HCT116 (cell line): Measurements from ENCODE around the gene IQGAP2. TPM values are rescaled to one million over a fixed set of nuclear protein-coding genes. Genes with fewer than 3 reads are reported as not detected.

Experiments used
- ATAC-seq: fragments of 200-7000 bp; cut with Tn5 transposase; 2 replicates; pipeline ENCODE4 v1.9.1; 2020; ENCODE audit warnings: mild to moderate bottlenecking, moderate library complexity
- BruUV-seq: library from RNA; stranded (reverse); fragments of 400-500 nt; replicated peaks from 2 replicates; lab custom pipeline; 2021; lab: Mats Ljungman, UMichigan
- CTCF ChIA-PET: fragments of 300-600 bp; sonication (Branson Sonifier 250); formaldehyde crosslinking; loops from one replicate; lab custom pipeline; 2021; ENCODE audit warnings: antibody characterized with exemption; lab: Charles Lee
- POLR2A ChIA-PET: fragments of 300-600, 350-600 bp; sonication (Branson Sonifier 250); formaldehyde crosslinking; loops from one replicate; lab custom pipeline; 2021; ENCODE audit warnings: antibody characterized with exemption; lab: Charles Lee
- RAD21 ChIA-PET, 2 experiments: fragments of 300-600 bp; sonication (Branson Sonifier 250); formaldehyde crosslinking; loops; one replicate each; lab custom pipeline; 2023; ENCODE audit warnings: low total read pairs in 2 of 2; ENCODE audit not compliant: uncharacterized antibody in 2 of 2, unreplicated experiment in 2 of 2, low non-redundant PET in 1 of 2; lab: Charles Lee
- DNase-seq: peaks from one replicate; pipeline ENCODE4 v3.0.0-alpha.2; 2010; ENCODE audit warnings: low read depth, low spot score
- H2AFZ ChIP-seq: fragments of 200-600 bp; shearing (Covaris generic), sonication (generic); 2 replicates; pipeline ENCODE4 v1.6.1; 2017; ENCODE audit warnings: low read depth, mixed run types, mixed read lengths, antibody characterized with exemption, low read length; ENCODE audit not compliant: poor library complexity, severe bottlenecking
- H3K27ac ChIP-seq: 2 replicates; pipeline ENCODE4 v1.5.1; 2012; ENCODE audit warnings: low read depth, low read length
- H3K27me3 ChIP-seq: fragments of 200-600 bp; sonication (generic); 2 replicates; pipeline ENCODE4 v1.6.1; 2016; ENCODE audit warnings: mixed run types, low read length, mixed read lengths; ENCODE audit not compliant: insufficient read depth
- H3K36me3 ChIP-seq, 2 experiments: fragments of 200-500 bp in 1 of 2; fragments of 200-600 bp in 1 of 2; sonication (Bioruptor generic) in 1 of 2; sonication (generic) in 1 of 2; 2 replicates each; pipeline versions ENCODE4 v1.5.1 to v1.6.1; 2014 to 2016; ENCODE audit warnings: low read length in 2 of 2, inconsistent platforms in 1 of 2, mixed read lengths in 1 of 2, mixed run types in 1 of 2; ENCODE audit not compliant: insufficient read depth in 2 of 2, control insufficient read depth in 1 of 2
- H3K4me1 ChIP-seq, 2 experiments: fragments of 200-600 bp in 1 of 2; sonication (generic) in 1 of 2; 2 replicates each; pipeline versions ENCODE4 v1.5.1 to v1.6.1; 2012 to 2017; ENCODE audit warnings: low read length in 2 of 2, inconsistent platforms in 1 of 2, mild to moderate bottlenecking in 1 of 2, mixed read lengths in 1 of 2, mixed run types in 1 of 2, moderate library complexity in 1 of 2; ENCODE audit not compliant: insufficient read depth in 2 of 2, control insufficient read depth in 1 of 2
- H3K4me2 ChIP-seq: fragments of 200-600 bp; sonication (generic); 2 replicates; pipeline ENCODE4 v1.6.1; 2017; ENCODE audit warnings: mixed run types, low read length, mixed read lengths
- H3K4me3 ChIP-seq, 2 experiments: fragments of 200-600 bp in 1 of 2; sonication (generic) in 1 of 2; replicated peaks in 1 of 2; 2 replicates each; pipeline ENCODE4 v1.5.1; 2011 to 2016; ENCODE audit warnings: low read length in 2 of 2, control low read depth in 1 of 2, low read depth in 1 of 2, mild to moderate bottlenecking in 1 of 2, mixed read lengths in 1 of 2, mixed run types in 1 of 2
- H3K79me2 ChIP-seq: fragments of 200-600 bp; sonication (generic); 2 replicates; pipeline ENCODE4 v1.6.1; 2017; ENCODE audit warnings: mild to moderate bottlenecking, mixed run types, low read length, moderate library complexity, mixed read lengths; ENCODE audit not compliant: insufficient read depth
- H3K9ac ChIP-seq: fragments of 200-600 bp; sonication (generic); 2 replicates; pipeline ENCODE4 v1.6.1; 2016; ENCODE audit warnings: low read length, mixed read lengths
- H3K9me2 ChIP-seq: fragments of 200-600 bp; sonication (generic), shearing (Covaris generic); 2 replicates; pipeline ENCODE4 v1.6.1; 2017; ENCODE audit warnings: mixed run types, mild to moderate bottlenecking, moderate library complexity; ENCODE audit not compliant: insufficient read depth
- H3K9me3 ChIP-seq, 2 experiments: fragments of 200-500 bp in 1 of 2; fragments of 200-600 bp in 1 of 2; sonication (Bioruptor generic) in 1 of 2; sonication (generic) in 1 of 2; 2 replicates each; pipeline ENCODE4 v1.6.1; 2014 to 2017; ENCODE audit warnings: low read length in 2 of 2, mixed read lengths in 2 of 2, inconsistent platforms in 1 of 2, low read depth in 1 of 2, mild to moderate bottlenecking in 1 of 2, mixed run types in 1 of 2, moderate library complexity in 1 of 2; ENCODE audit not compliant: control insufficient read depth in 1 of 2, insufficient read depth in 1 of 2
- H4K20me1 ChIP-seq: fragments of 200-600 bp; sonication (generic), shearing (Covaris generic); 2 replicates; pipeline ENCODE4 v1.6.1; 2017; ENCODE audit warnings: mixed run types, mild to moderate bottlenecking, moderate library complexity; ENCODE audit not compliant: insufficient read depth
- CBX3 ChIP-seq: IDR thresholded peaks from 2 replicates; pipeline ENCODE4 v1.6.1; 2012; ENCODE audit warnings: low read depth
- CEBPB ChIP-seq: IDR thresholded peaks from 2 replicates; pipeline ENCODE4 v1.6.1; 2012; ENCODE audit warnings: low read depth
- EZH2 ChIP-seq: fragments of 200-600 bp; sonication (generic); IDR thresholded peaks from 2 replicates; pipeline ENCODE4 v1.6.1; 2017; ENCODE audit warnings: antibody characterized with exemption, mixed run types
- EZH2phosphoT487 ChIP-seq: fragments of 200-600 bp; IDR thresholded peaks from 2 replicates; pipeline ENCODE4 v1.6.1; 2018; ENCODE audit warnings: antibody characterized with exemption, borderline replicate concordance
- FOSL1 ChIP-seq: IDR thresholded peaks from 2 replicates; pipeline ENCODE4 v1.6.1; 2012; ENCODE audit warnings: low read depth
- JUND ChIP-seq: IDR thresholded peaks from 2 replicates; pipeline ENCODE4 v1.6.1; 2012
- RAD21 ChIP-seq: IDR thresholded peaks from 2 replicates; pipeline ENCODE4 v1.6.1; 2012; ENCODE audit warnings: low read depth, mild to moderate bottlenecking
- SIN3A ChIP-seq: IDR thresholded peaks from 2 replicates; pipeline ENCODE4 v1.6.1; 2012; ENCODE audit warnings: low read depth
- TCF7L2 ChIP-seq: IDR thresholded peaks from 2 replicates; pipeline ENCODE4 v1.7.0; 2011; ENCODE audit warnings: borderline replicate concordance, inconsistent platforms; ENCODE audit not compliant: insufficient read depth, insufficient read length; ENCODE audit errors: extremely low read depth
- YY1 ChIP-seq: IDR thresholded peaks from 2 replicates; pipeline ENCODE4 v1.6.1; 2011; ENCODE audit warnings: low read length, low read depth, moderate library complexity, mild to moderate bottlenecking; ENCODE audit not compliant: insufficient replicate concordance; ENCODE audit errors: extremely low read depth
- ZFX ChIP-seq: fragments of 450-650 bp; IDR thresholded peaks from 2 replicates; pipeline ENCODE4 v1.6.1; 2017
- ZNF274 ChIP-seq: fragments of 200-500 bp; sonication (Bioruptor generic); IDR thresholded peaks from 2 replicates; pipeline ENCODE4 v1.6.1; 2014; ENCODE audit warnings: mild to moderate bottlenecking, low read depth, low read length, inconsistent platforms
- intact Hi-C: fragments of 100-400 bp; cut with micrococcal nuclease; formaldehyde crosslinking; loops from 2 replicates; pipeline ENCODE4 v1.10.0; 2022
- total RNA-seq: library from RNA; stranded (reverse); gene quantifications from one replicate; pipeline ENCODE4 v1.2.1, GENCODE V29; 2021; ENCODE audit not compliant: unreplicated experiment
- TF ChIP-seq, protein P1 (sequence below): IDR thresholded peaks from 2 replicates; pipeline ENCODE4 v1.6.1; 2012; ENCODE audit warnings: low read depth
- TF ChIP-seq, protein P2 (sequence below): IDR thresholded peaks from 2 replicates; pipeline ENCODE4 v1.6.1; 2012
- TF ChIP-seq, protein P3 (sequence below), 3 experiments: fragments of 200-600 bp in 1 of 3; sonication (generic) in 1 of 3; IDR thresholded peaks in 2 of 3; conservative IDR thresholded peaks in 1 of 3; 2 replicates each; pipeline ENCODE4 v1.5.1; 2012 to 2017; ENCODE audit warnings: low read depth in 2 of 3, low read length in 2 of 3, antibody characterized with exemption in 1 of 3, borderline replicate concordance in 1 of 3, control low read depth in 1 of 3, mild to moderate bottlenecking in 1 of 3, mixed read lengths in 1 of 3, mixed run types in 1 of 3, moderate library complexity in 1 of 3; ENCODE audit not compliant: insufficient read depth in 1 of 3
- TF ChIP-seq, protein P4 (sequence below): IDR thresholded peaks from 2 replicates; pipeline ENCODE4 v1.6.1; 2011; ENCODE audit warnings: mild to moderate bottlenecking, low read length, moderate library complexity; ENCODE audit not compliant: insufficient replicate concordance; ENCODE audit errors: extremely low read depth
- TF ChIP-seq, protein P5 (sequence below): IDR thresholded peaks from 2 replicates; pipeline ENCODE4 v1.6.1; 2012

IQGAP2 gene
- total RNA-seq, 1 experiment from 2014 or later: 2.0 TPM

DNA sequence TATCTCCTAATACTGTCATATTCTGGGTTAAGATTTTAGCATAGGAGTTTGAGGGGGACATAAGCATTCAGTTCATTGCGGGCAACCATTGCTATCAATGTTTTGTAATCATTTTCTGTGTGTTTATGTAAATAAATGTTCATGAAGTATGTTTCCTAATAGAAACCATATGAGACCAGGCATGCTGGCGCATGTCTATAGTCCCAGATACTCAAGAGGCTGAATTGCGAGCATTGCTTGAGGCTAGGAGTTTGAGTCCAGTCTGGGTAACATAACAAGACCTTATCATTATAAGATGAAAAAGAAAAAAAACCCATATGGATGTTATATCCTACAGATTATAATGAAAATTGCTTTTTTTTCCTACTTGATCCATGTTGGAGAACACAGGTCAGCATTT, 129.0 kb downstream of the IQGAP2 start (continued):
- TF ChIP-seq, protein P1, sequence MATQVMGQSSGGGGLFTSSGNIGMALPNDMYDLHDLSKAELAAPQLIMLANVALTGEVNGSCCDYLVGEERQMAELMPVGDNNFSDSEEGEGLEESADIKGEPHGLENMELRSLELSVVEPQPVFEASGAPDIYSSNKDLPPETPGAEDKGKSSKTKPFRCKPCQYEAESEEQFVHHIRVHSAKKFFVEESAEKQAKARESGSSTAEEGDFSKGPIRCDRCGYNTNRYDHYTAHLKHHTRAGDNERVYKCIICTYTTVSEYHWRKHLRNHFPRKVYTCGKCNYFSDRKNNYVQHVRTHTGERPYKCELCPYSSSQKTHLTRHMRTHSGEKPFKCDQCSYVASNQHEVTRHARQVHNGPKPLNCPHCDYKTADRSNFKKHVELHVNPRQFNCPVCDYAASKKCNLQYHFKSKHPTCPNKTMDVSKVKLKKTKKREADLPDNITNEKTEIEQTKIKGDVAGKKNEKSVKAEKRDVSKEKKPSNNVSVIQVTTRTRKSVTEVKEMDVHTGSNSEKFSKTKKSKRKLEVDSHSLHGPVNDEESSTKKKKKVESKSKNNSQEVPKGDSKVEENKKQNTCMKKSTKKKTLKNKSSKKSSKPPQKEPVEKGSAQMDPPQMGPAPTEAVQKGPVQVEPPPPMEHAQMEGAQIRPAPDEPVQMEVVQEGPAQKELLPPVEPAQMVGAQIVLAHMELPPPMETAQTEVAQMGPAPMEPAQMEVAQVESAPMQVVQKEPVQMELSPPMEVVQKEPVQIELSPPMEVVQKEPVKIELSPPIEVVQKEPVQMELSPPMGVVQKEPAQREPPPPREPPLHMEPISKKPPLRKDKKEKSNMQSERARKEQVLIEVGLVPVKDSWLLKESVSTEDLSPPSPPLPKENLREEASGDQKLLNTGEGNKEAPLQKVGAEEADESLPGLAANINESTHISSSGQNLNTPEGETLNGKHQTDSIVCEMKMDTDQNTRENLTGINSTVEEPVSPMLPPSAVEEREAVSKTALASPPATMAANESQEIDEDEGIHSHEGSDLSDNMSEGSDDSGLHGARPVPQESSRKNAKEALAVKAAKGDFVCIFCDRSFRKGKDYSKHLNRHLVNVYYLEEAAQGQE: no peak
- no peak for TF ChIP-seq SIN3A

DNA sequence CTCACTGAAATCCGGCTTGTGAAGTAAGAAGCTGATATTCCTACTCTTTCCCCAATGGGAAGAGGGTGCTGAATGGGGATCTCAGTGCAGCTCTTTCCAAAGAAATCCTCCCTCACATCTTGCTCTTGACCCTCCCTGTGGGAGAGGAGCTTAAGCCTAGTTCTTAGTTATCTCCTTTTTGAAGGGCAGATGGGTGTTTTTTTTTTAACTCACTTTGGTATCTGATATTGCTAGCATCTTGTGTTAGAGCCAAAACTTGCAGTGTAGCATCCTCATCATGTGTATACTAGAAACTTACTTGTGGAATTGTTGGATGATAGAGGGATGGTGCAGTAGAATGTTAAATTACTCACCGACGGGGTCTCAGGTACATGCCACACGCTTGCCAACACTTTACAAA, 129.9 kb downstream of the IQGAP2 start:
- Histone ChIP-seq H3K4me1 (peaks cover 0 to 1% of the 10 kb centered on the region in 2 experiments; a peak in 3 of 4 replicates), H3K27ac (no peak overlapping the region), H3K4me3 (no peak overlapping the region), H4K20me1 (no peaks in the 10 kb centered on the region), H3K9me2 (no peaks in the 10 kb centered on the region), H3K9ac (no peak overlapping the region), H3K79me2 (no peaks in the 10 kb centered on the region), H2AFZ (no peak overlapping the region), H3K36me3 (no peaks in the 10 kb centered on the region)
- intact Hi-C loops: no loop called here
- ChIA-PET RAD21 (no interaction called here), POLR2A (no interaction called here)
- BruUV-seq: no TSS peak
- ATAC-seq: no peak
- no peak for TF ChIP-seq JUND
- no peak for TF ChIP-seq CEBPB
- TF ChIP-seq, protein P2, sequence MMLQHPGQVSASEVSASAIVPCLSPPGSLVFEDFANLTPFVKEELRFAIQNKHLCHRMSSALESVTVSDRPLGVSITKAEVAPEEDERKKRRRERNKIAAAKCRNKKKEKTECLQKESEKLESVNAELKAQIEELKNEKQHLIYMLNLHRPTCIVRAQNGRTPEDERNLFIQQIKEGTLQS: no peak
- TF ChIP-seq ZNF274: no peak
- TF ChIP-seq, protein P3, sequence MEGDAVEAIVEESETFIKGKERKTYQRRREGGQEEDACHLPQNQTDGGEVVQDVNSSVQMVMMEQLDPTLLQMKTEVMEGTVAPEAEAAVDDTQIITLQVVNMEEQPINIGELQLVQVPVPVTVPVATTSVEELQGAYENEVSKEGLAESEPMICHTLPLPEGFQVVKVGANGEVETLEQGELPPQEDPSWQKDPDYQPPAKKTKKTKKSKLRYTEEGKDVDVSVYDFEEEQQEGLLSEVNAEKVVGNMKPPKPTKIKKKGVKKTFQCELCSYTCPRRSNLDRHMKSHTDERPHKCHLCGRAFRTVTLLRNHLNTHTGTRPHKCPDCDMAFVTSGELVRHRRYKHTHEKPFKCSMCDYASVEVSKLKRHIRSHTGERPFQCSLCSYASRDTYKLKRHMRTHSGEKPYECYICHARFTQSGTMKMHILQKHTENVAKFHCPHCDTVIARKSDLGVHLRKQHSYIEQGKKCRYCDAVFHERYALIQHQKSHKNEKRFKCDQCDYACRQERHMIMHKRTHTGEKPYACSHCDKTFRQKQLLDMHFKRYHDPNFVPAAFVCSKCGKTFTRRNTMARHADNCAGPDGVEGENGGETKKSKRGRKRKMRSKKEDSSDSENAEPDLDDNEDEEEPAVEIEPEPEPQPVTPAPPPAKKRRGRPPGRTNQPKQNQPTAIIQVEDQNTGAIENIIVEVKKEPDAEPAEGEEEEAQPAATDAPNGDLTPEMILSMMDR (IDR thresholded peaks at IDR 0.05 in 2 of 3, conservative IDR thresholded peaks at IDR 0.05 in 1 of 3; ENCODE audit: borderline replicate concordance in 1 of 3, insufficient read depth in 1 of 3, low read depth in 2 of 3, low read length in 2 of 3): no peak
- TF ChIP-seq FOSL1: no peak
- no peak for TF ChIP-seq YY1
- no peak for TF ChIP-seq EZH2
- TF ChIP-seq, protein P4, sequence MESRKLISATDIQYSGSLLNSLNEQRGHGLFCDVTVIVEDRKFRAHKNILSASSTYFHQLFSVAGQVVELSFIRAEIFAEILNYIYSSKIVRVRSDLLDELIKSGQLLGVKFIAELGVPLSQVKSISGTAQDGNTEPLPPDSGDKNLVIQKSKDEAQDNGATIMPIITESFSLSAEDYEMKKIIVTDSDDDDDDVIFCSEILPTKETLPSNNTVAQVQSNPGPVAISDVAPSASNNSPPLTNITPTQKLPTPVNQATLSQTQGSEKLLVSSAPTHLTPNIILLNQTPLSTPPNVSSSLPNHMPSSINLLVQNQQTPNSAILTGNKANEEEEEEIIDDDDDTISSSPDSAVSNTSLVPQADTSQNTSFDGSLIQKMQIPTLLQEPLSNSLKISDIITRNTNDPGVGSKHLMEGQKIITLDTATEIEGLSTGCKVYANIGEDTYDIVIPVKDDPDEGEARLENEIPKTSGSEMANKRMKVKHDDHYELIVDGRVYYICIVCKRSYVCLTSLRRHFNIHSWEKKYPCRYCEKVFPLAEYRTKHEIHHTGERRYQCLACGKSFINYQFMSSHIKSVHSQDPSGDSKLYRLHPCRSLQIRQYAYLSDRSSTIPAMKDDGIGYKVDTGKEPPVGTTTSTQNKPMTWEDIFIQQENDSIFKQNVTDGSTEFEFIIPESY: no peak
- TF ChIP-seq CBX3: no peak
- TF ChIP-seq TCF7L2: no peak
- no peak for TF ChIP-seq EZH2phosphoT487
- TF ChIP-seq SIN3A: no peak
- TF ChIP-seq, protein P5, sequence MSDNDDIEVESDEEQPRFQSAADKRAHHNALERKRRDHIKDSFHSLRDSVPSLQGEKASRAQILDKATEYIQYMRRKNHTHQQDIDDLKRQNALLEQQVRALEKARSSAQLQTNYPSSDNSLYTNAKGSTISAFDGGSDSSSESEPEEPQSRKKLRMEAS: no peak
- TF ChIP-seq ZFX: no peak
- no peak for TF ChIP-seq RAD21
- TF ChIP-seq, all 23 proteins: peak for 0
- Histone ChIP-seq H3K9me3 (no peaks in the 10 kb centered on the region), H3K27me3 (no peaks in the 10 kb centered on the region), H3K4me2 (no peak overlapping the region)
- CTCF ChIA-PET: no interaction called here
- DNase-seq: no peak
